Keratinocyte (primary cell): ENCODE measurements around the gene KCNMA1. TPM values are rescaled to one million over a fixed set of nuclear protein-coding genes. Genes with fewer than 3 reads are reported as not detected.

ENCODE experiments used
- DNase-seq: peaks from one replicate; pipeline ENCODE4 v3.0.0-alpha.2; 2011; ENCODE audit warnings: low read depth, missing footprints, low spot score
- FAIRE-seq: peaks from 2 replicates; lab custom pipeline; 2011; peaks lifted over from hg19 to GRCh38; lab: Jason Lieb, UNC
- H2AFZ ChIP-seq: 2 replicates; pipeline ENCODE4 v1.6.0; 2012; ENCODE audit warnings: low read length, control low read depth, inconsistent platforms; ENCODE audit not compliant: control insufficient read depth
- H3K27ac ChIP-seq: 2 replicates; pipeline ENCODE4 v1.5.1; 2011; ENCODE audit warnings: low read length; ENCODE audit not compliant: control insufficient read depth, insufficient read depth
- H3K27me3 ChIP-seq: 3 replicates; pipeline ENCODE4 v1.6.0; 2011; ENCODE audit warnings: low read length; ENCODE audit not compliant: control insufficient read depth, insufficient read depth; ENCODE audit errors: extremely low read depth
- H3K36me3 ChIP-seq, 2 experiments: 2 replicates in 1 of 2; 3 replicates in 1 of 2; pipeline ENCODE4 v1.5.1; 2011; ENCODE audit warnings: low read length in 2 of 2, mild to moderate bottlenecking in 1 of 2; ENCODE audit not compliant: control insufficient read depth in 2 of 2, insufficient read depth in 2 of 2; ENCODE audit errors: extremely low read depth in 1 of 2
- H3K4me1 ChIP-seq: 3 replicates; pipeline ENCODE4 v1.5.1; 2011; ENCODE audit warnings: low read length; ENCODE audit not compliant: control insufficient read depth, insufficient read depth; ENCODE audit errors: extremely low read depth
- H3K4me2 ChIP-seq: 3 replicates; pipeline ENCODE4 v1.6.0; 2011; ENCODE audit warnings: low read depth, low read length; ENCODE audit not compliant: control insufficient read depth, insufficient read depth; ENCODE audit errors: extremely low read depth
- H3K4me3 ChIP-seq, 3 experiments: fragments of 200-600 bp in 1 of 3; sonication (generic) in 1 of 3; 2 replicates in 2 of 3; 3 replicates in 1 of 3; pipeline ENCODE4 v1.5.1; 2011 to 2016; ENCODE audit warnings: low read length in 3 of 3, mild to moderate bottlenecking in 3 of 3, control low read depth in 2 of 3, inconsistent platforms in 1 of 3, low read depth in 1 of 3, mixed read lengths in 1 of 3, mixed run types in 1 of 3, moderate library complexity in 1 of 3; ENCODE audit not compliant: control insufficient read depth in 2 of 3, insufficient read depth in 2 of 3; ENCODE audit errors: extremely low read depth in 1 of 3
- H3K79me2 ChIP-seq: 2 replicates; pipeline ENCODE4 v1.6.0; 2012; ENCODE audit warnings: low read length; ENCODE audit not compliant: control insufficient read depth, insufficient read depth
- H3K9ac ChIP-seq: 3 replicates; pipeline ENCODE4 v1.6.0; 2011; ENCODE audit warnings: low read length; ENCODE audit not compliant: control insufficient read depth, insufficient read depth; ENCODE audit errors: extremely low read depth
- H3K9me1 ChIP-seq: 3 replicates; pipeline ENCODE4 v1.6.0; 2011; ENCODE audit warnings: low read length; ENCODE audit not compliant: control insufficient read depth, insufficient read depth; ENCODE audit errors: extremely low read depth
- H3K9me3 ChIP-seq: 2 replicates; pipeline ENCODE4 v1.5.1; 2012; ENCODE audit warnings: low read depth, low read length; ENCODE audit not compliant: control insufficient read depth
- H4K20me1 ChIP-seq: 3 replicates; pipeline ENCODE4 v1.6.0; 2011; ENCODE audit warnings: low read length; ENCODE audit not compliant: control insufficient read depth, insufficient read depth; ENCODE audit errors: extremely low read depth
- CTCF ChIP-seq, 3 experiments: IDR thresholded peaks in 1 of 3; conservative IDR thresholded peaks in 1 of 3; optimal IDR thresholded peaks in 1 of 3; 2 replicates in 2 of 3; 3 replicates in 1 of 3; pipeline versions ENCODE3 to v1.5.1; 2011; ENCODE audit warnings: low read length in 3 of 3, mild to moderate bottlenecking in 3 of 3, moderate library complexity in 2 of 3, control low read depth in 1 of 3, inconsistent platforms in 1 of 3; ENCODE audit not compliant: insufficient read depth in 2 of 3; ENCODE audit errors: extremely low read depth in 1 of 3
- EZH2 ChIP-seq: IDR thresholded peaks from one replicate; pipeline ENCODE4 v1.6.1; 2012; ENCODE audit warnings: inconsistent platforms, mild to moderate bottlenecking, low read length, moderate library complexity
- dilution Hi-C: fragments of 300-500 bp; cut with MboI; formaldehyde crosslinking; loops from one replicate; pipeline ENCODE4 v1.7.0; 2020; ENCODE audit warnings: low sequenced_read_pairs; ENCODE audit not compliant: extremely low pct_ligation_motif_present
- polyA plus RNA-seq, 5 experiments: library from polyadenylated mRNA; depleted of rRNA in 3 of 5; stranded (reverse) in 3 of 5; stranded (forward) in 1 of 5; unstranded in 1 of 5; fragments of >200 nt; gene quantifications; 1 replicate in 1 of 5; 2 replicates in 3 of 5; 3 replicates in 1 of 5; pipeline versions ENCODE4 v1.2.1 to v1.2.3, GENCODE V29; 2011 to 2012; ENCODE audit warnings: missing spikeins in 2 of 5, low read depth in 1 of 5, low replicate concordance in 1 of 5

The KCNMA1 gene
- polyA plus RNA-seq, 1 donor (not counting 4 experiments of a cell fraction or from before 2014, with no cell fraction given): 6.3 TPM

GRCh38 chr10:77201135-77202106, 436.2 kb downstream of the KCNMA1 start:
- Histone ChIP-seq H2AFZ (no peak overlapping the region), H3K4me3 (no peak overlapping the region), H3K27me3 (peaks cover 3% of the 10 kb centered on the region), H3K79me2 (no peaks in the 10 kb centered on the region), H3K4me1 (no peaks in the 10 kb centered on the region), H3K9ac (no peak overlapping the region), H3K9me1 (no peaks in the 10 kb centered on the region), H3K27ac (no peak overlapping the region), H3K4me2 (no peak overlapping the region), H3K9me3 (peaks cover 2% of the 10 kb centered on the region), H4K20me1 (no peaks in the 10 kb centered on the region), H3K36me3 (no peaks in the 10 kb centered on the region)
- FAIRE-seq: no peak
- no peak for DNase-seq
- no peak for TF ChIP-seq CTCF (optimal IDR thresholded peaks at IDR 0.05 in 1 of 3, IDR thresholded peaks at IDR 0.05 in 1 of 3, conservative IDR thresholded peaks at IDR 0.05 in 1 of 3; ENCODE audit: extremely low read depth in 1 of 3, insufficient read depth in 2 of 3, low read length in 3 of 3)
- TF ChIP-seq EZH2: no peak
- dilution Hi-C loops: no loop called here

- H3K79me2 ChIP-seq: no peaks in the 10 kb centered on the region
- H3K9ac ChIP-seq: no peak overlapping the region
- H3K4me1 ChIP-seq: peaks cover 5% of the 10 kb centered on the region
- no peak for FAIRE-seq
- H3K9me3 ChIP-seq: no peaks in the 10 kb centered on the region
- H4K20me1 ChIP-seq: no peaks in the 10 kb centered on the region
- H2AFZ ChIP-seq: no peak overlapping the region
- no peaks in the 10 kb centered on the region for H3K27me3 ChIP-seq
- DNase-seq: no peak
- H3K4me3 ChIP-seq: no peak overlapping the region
- dilution Hi-C loops: no loop called here
- no peaks in the 10 kb centered on the region for H3K9me1 ChIP-seq
- H3K36me3 ChIP-seq: no peaks in the 10 kb centered on the region
- TF ChIP-seq CTCF (optimal IDR thresholded peaks at IDR 0.05 in 1 of 3, IDR thresholded peaks at IDR 0.05 in 1 of 3, conservative IDR thresholded peaks at IDR 0.05 in 1 of 3; ENCODE audit: extremely low read depth in 1 of 3, insufficient read depth in 2 of 3, low read length in 3 of 3) (no peak), EZH2 (no peak)
- H3K4me2 ChIP-seq: no peak overlapping the region
- H3K27ac ChIP-seq: no peak overlapping the region
Measured at GRCh38 chr10:77197544-77197943, 440.1 kb downstream of the KCNMA1 start.
